H1 (cell line): Measurements from ENCODE around the gene GSTO2. TPM values are rescaled to one million over a fixed set of nuclear protein-coding genes. Genes with fewer than 3 reads are reported as not detected.
A peak's percentile ranks its signal among the peaks of the same experiment; 100 is the strongest.

ENCODE experiments used
- CTCF ChIA-PET: fragments of 300-600 bp; sonication (Branson Sonifier 250); formaldehyde crosslinking; loops from one replicate; lab custom pipeline; 2021; ENCODE audit not compliant: partially characterized antibody; lab: Charles Lee
- POLR2A ChIA-PET: fragments of 300-600 bp; sonication (Branson Sonifier 250); formaldehyde crosslinking; loops from one replicate; lab custom pipeline; 2021; ENCODE audit warnings: inconsistent platforms; ENCODE audit not compliant: partially characterized antibody; lab: Charles Lee
- DNase-seq, 2 experiments: peaks; one replicate each; pipeline versions ENCODE4 v3.0.0 to v3.0.0-alpha.2; 2010 to 2022; ENCODE audit warnings: low spot score in 2 of 2, low read depth in 1 of 2, mixed read lengths in 1 of 2
- FAIRE-seq: peaks from 2 replicates; lab custom pipeline; 2011; peaks lifted over from hg19 to GRCh38; lab: Jason Lieb, UNC
- H2AFZ ChIP-seq: 2 replicates; pipeline ENCODE4 v1.8.1; 2012; ENCODE audit warnings: low read length, inconsistent platforms
- H2AK5ac ChIP-seq: 2 replicates; pipeline ENCODE4 v1.6.1; 2013; ENCODE audit warnings: low read depth, low read length
- H2BK120ac ChIP-seq: replicated peaks from 2 replicates; pipeline ENCODE3; 2013; ENCODE audit warnings: low read depth, low read length, inconsistent platforms
- H2BK12ac ChIP-seq: 2 replicates; pipeline ENCODE4 v1.6.1; 2013; ENCODE audit warnings: low read depth, low read length
- H2BK15ac ChIP-seq: 2 replicates; pipeline ENCODE4 v1.6.1; 2013; ENCODE audit warnings: low read length
- H2BK20ac ChIP-seq: 2 replicates; pipeline ENCODE4 v1.6.1; 2013; ENCODE audit warnings: low read length
- H2BK5ac ChIP-seq: 2 replicates; pipeline ENCODE4 v1.6.1; 2013; ENCODE audit warnings: low read depth, low read length
- H3K14ac ChIP-seq: 2 replicates; pipeline ENCODE4 v1.6.1; 2013; ENCODE audit warnings: inconsistent platforms; ENCODE audit not compliant: insufficient read length
- H3K18ac ChIP-seq: 2 replicates; pipeline ENCODE4 v1.6.1; 2013; ENCODE audit warnings: low read length; ENCODE audit errors: extremely low read depth
- H3K23ac ChIP-seq: 2 replicates; pipeline ENCODE4 v1.6.1; 2013; ENCODE audit warnings: inconsistent platforms; ENCODE audit not compliant: insufficient read length
- H3K23me2 ChIP-seq: 2 replicates; pipeline ENCODE4 v1.6.1; 2013; ENCODE audit warnings: low read depth, low read length
- H3K27ac ChIP-seq: 2 replicates; pipeline ENCODE4 v1.6.1; 2011; ENCODE audit warnings: low read depth, low read length, inconsistent platforms
- H3K27me3 ChIP-seq, 4 experiments: replicated peaks in 1 of 4; 1 replicate in 1 of 4; 2 replicates in 3 of 4; pipeline versions ENCODE4 v1.6.1 to v1.8.1; 2011 to 2013; ENCODE audit warnings: low read length in 3 of 4, mild to moderate bottlenecking in 3 of 4, inconsistent platforms in 2 of 4, mixed read lengths in 2 of 4, moderate library complexity in 1 of 4; ENCODE audit not compliant: control insufficient read depth in 3 of 4, insufficient read depth in 3 of 4; ENCODE audit errors: extremely low read depth in 1 of 4
- H3K36me3 ChIP-seq, 4 experiments: 2 replicates each; pipeline versions ENCODE4 v1.6.1 to v1.8.1; 2011 to 2013; ENCODE audit warnings: mild to moderate bottlenecking in 4 of 4, low read length in 3 of 4, moderate library complexity in 2 of 4, control low read depth in 1 of 4, inconsistent platforms in 1 of 4; ENCODE audit not compliant: insufficient read depth in 4 of 4, control insufficient read depth in 2 of 4
- H3K4ac ChIP-seq: replicated peaks from 2 replicates; pipeline ENCODE3; 2013; ENCODE audit warnings: low read length, low read depth, mixed read lengths, inconsistent platforms; ENCODE audit not compliant: insufficient read length
- H3K4me1 ChIP-seq, 4 experiments: replicated peaks in 1 of 4; 1 replicate in 1 of 4; 2 replicates in 3 of 4; pipeline versions ENCODE4 v1.6.1 to v1.8.1; 2011 to 2013; ENCODE audit warnings: low read length in 3 of 4, inconsistent platforms in 2 of 4, mixed read lengths in 1 of 4; ENCODE audit not compliant: insufficient read depth in 4 of 4, control insufficient read depth in 3 of 4
- H3K4me2 ChIP-seq, 2 experiments: 2 replicates each; pipeline versions ENCODE4 v1.6.1 to v1.8.1; 2011 to 2013; ENCODE audit warnings: low read depth in 2 of 2, low read length in 2 of 2, control low read depth in 1 of 2, inconsistent platforms in 1 of 2, mild to moderate bottlenecking in 1 of 2; ENCODE audit not compliant: insufficient read depth in 1 of 2
- H3K4me3 ChIP-seq, 4 experiments: fragments of 200-600, 300-600 bp in 1 of 4; sonication (generic), shearing (Covaris generic), sonication (Bioruptor Twin) in 1 of 4; 2 replicates each; pipeline versions ENCODE4 v1.5.1 to v1.8.1; 2011 to 2016; ENCODE audit warnings: low read length in 4 of 4, low read depth in 3 of 4, control low read depth in 2 of 4, inconsistent platforms in 2 of 4, mild to moderate bottlenecking in 2 of 4, mixed read lengths in 1 of 4, moderate library complexity in 1 of 4; ENCODE audit not compliant: insufficient read depth in 2 of 4; ENCODE audit errors: extremely low read depth in 1 of 4
- H3K56ac ChIP-seq: replicated peaks from 2 replicates; pipeline ENCODE3; 2013; ENCODE audit warnings: low read depth, mild to moderate bottlenecking, mixed read lengths, low read length, inconsistent platforms; ENCODE audit not compliant: insufficient read length
- H3K79me1 ChIP-seq: 2 replicates; pipeline ENCODE4 v1.6.1; 2013; ENCODE audit warnings: low read depth, low read length, control low read depth
- H3K79me2 ChIP-seq, 2 experiments: 2 replicates each; pipeline versions ENCODE4 v1.6.1 to v1.8.1; 2012 to 2013; ENCODE audit warnings: low read length in 2 of 2, mild to moderate bottlenecking in 2 of 2, inconsistent platforms in 1 of 2; ENCODE audit not compliant: insufficient read depth in 2 of 2, control insufficient read depth in 1 of 2
- H3K9ac ChIP-seq, 4 experiments: replicated peaks in 1 of 4; 1 replicate in 1 of 4; 2 replicates in 3 of 4; pipeline versions ENCODE4 v1.6.1 to v1.8.1; 2011 to 2013; ENCODE audit warnings: low read depth in 3 of 4, low read length in 3 of 4, control low read depth in 2 of 4, mild to moderate bottlenecking in 2 of 4, moderate library complexity in 2 of 4, inconsistent platforms in 1 of 4; ENCODE audit errors: extremely low read depth in 1 of 4
- H3K9me3 ChIP-seq, 2 experiments: 2 replicates each; pipeline versions ENCODE4 v1.6.1 to v1.8.1; 2012 to 2013; ENCODE audit warnings: mild to moderate bottlenecking in 2 of 2, moderate library complexity in 2 of 2, control low read depth in 1 of 2, inconsistent platforms in 1 of 2, low read depth in 1 of 2, low read length in 1 of 2, mixed read lengths in 1 of 2; ENCODE audit not compliant: insufficient read depth in 2 of 2
- H4K20me1 ChIP-seq, 2 experiments: replicated peaks in 1 of 2; 2 replicates each; pipeline versions ENCODE3 to v1.8.1; 2011 to 2013; ENCODE audit warnings: inconsistent platforms in 2 of 2, low read length in 2 of 2, mild to moderate bottlenecking in 1 of 2; ENCODE audit not compliant: insufficient read depth in 2 of 2, control insufficient read depth in 1 of 2
- H4K5ac ChIP-seq: 2 replicates; pipeline ENCODE4 v1.6.1; 2013; ENCODE audit warnings: low read length, low read depth, mixed read lengths, inconsistent platforms; ENCODE audit not compliant: insufficient read length
- H4K8ac ChIP-seq: 2 replicates; pipeline ENCODE4 v1.8.0; 2013; ENCODE audit warnings: mild to moderate bottlenecking, moderate library complexity, low read length, inconsistent platforms; ENCODE audit not compliant: insufficient read depth; ENCODE audit errors: extremely low read depth
- H4K91ac ChIP-seq: replicated peaks from 2 replicates; pipeline ENCODE3; 2013; ENCODE audit warnings: low read length, mixed read lengths, inconsistent platforms; ENCODE audit not compliant: insufficient read length
- CBX5 ChIP-seq: fragments of 300-800, 300-1000 bp; sonication (generic); IDR thresholded peaks from 2 replicates; pipeline ENCODE4 v1.7.1; 2016; ENCODE audit warnings: antibody characterized with exemption, low read length, low read depth
- CHD1 ChIP-seq: IDR thresholded peaks from 2 replicates; pipeline ENCODE4 v1.6.1; 2012; ENCODE audit warnings: low read depth, low read length, improper control_type of control experiment
- CTBP2 ChIP-seq: IDR thresholded peaks from 2 replicates; pipeline ENCODE4 v1.7.0; 2011; ENCODE audit warnings: borderline replicate concordance, mild to moderate bottlenecking, moderate library complexity, mixed read lengths, low read length; ENCODE audit not compliant: insufficient read depth, insufficient read length
- GABPA ChIP-seq: IDR thresholded peaks from 2 replicates; pipeline ENCODE4 v1.6.1; 2011; ENCODE audit warnings: mild to moderate bottlenecking, low read length, moderate library complexity, borderline replicate concordance; ENCODE audit not compliant: insufficient read depth
- HDAC6 ChIP-seq: IDR thresholded peaks from one replicate; pipeline ENCODE4 v1.7.1; 2012; ENCODE audit warnings: low read depth, mild to moderate bottlenecking, inconsistent platforms, low read length, moderate library complexity
- JUND ChIP-seq: IDR thresholded peaks from 2 replicates; pipeline ENCODE4 v1.6.1; 2011; ENCODE audit warnings: mild to moderate bottlenecking, improper control_type of control experiment, low read length
- POLR2A ChIP-seq, 2 experiments: IDR thresholded peaks; 1 replicate in 1 of 2; 2 replicates in 1 of 2; pipeline ENCODE4 v1.6.1; 2011; ENCODE audit warnings: low read depth in 2 of 2, low read length in 2 of 2, mild to moderate bottlenecking in 2 of 2; ENCODE audit errors: control extremely low read depth in 1 of 2
- POU5F1 ChIP-seq: IDR thresholded peaks from 2 replicates; pipeline ENCODE4 v1.6.1; 2011; ENCODE audit warnings: low read depth, mild to moderate bottlenecking, low read length, moderate library complexity
- RFX5 ChIP-seq: IDR thresholded peaks from 2 replicates; pipeline ENCODE4 v1.6.1; 2011; ENCODE audit warnings: low read depth, low read length, improper control_type of control experiment, borderline replicate concordance
- RNF2 ChIP-seq: fragments of 200-900, 300-1000 bp; sonication (generic); IDR thresholded peaks from 2 replicates; pipeline ENCODE4 v1.7.1; 2016; ENCODE audit warnings: borderline replicate concordance, low read depth, mild to moderate bottlenecking, antibody characterized with exemption, low read length; ENCODE audit not compliant: poor library complexity, severe bottlenecking; ENCODE audit errors: missing control alignments
- SP1 ChIP-seq: IDR thresholded peaks from 2 replicates; pipeline ENCODE4 v1.6.1; 2011; ENCODE audit warnings: low read depth, low read length
- SP4 ChIP-seq: IDR thresholded peaks from 2 replicates; pipeline ENCODE4 v1.6.1; 2012; ENCODE audit warnings: low read length, inconsistent platforms
- SRF ChIP-seq: IDR thresholded peaks from 2 replicates; pipeline ENCODE4 v1.6.1; 2011; ENCODE audit warnings: mild to moderate bottlenecking, low read depth, low read length, moderate library complexity
- TCF12 ChIP-seq: IDR thresholded peaks from 2 replicates; pipeline ENCODE4 v1.6.1; 2011; ENCODE audit warnings: low read depth, mild to moderate bottlenecking, low read length
- WGBS, 2 experiments: shearing (Covaris generic) in 1 of 2; methylation state at CpG; one replicate each; pipeline versions ENCODE4 v1.1.6 to v1.1.7; 2013 to 2015; ENCODE audit warnings: low lambda C conversion rate in 2 of 2, mixed read lengths in 2 of 2, inconsistent platforms in 1 of 2, low coverage in 1 of 2, missing lambda C conversion rate in 1 of 2; ENCODE audit not compliant: insufficient replicate concordance in 2 of 2, insufficient coverage in 1 of 2, insufficient read length in 1 of 2; ENCODE audit errors: extremely low coverage in 1 of 2, missing lambda C conversion rate in 1 of 2; 5-methylcytosine and 5-hydroxymethylcytosine counted together
- polyA plus RNA-seq, 7 experiments: library from polyadenylated mRNA; depleted of rRNA in 3 of 7; stranded (reverse) in 5 of 7; unstranded in 2 of 7; fragments of >200 nt in 5 of 7; fragments of 200-250 nt in 2 of 7; gene quantifications; 1 replicate in 5 of 7; 2 replicates in 1 of 7; 4 replicates in 1 of 7; pipeline versions ENCODE4 v1.2.1 to v1.2.3, GENCODE V29; 2011 to 2013; ENCODE audit warnings: missing spikeins in 2 of 7, mixed read lengths in 2 of 7
- total RNA-seq: library from RNA; stranded (reverse); fragmentation: NEBNext Ultra II Directional; extraction: Animal tissue kit (Norgen Biotek cat#: 25700); gene quantifications from 2 replicates; pipeline ENCODE4 v1.2.1, GENCODE V29; 2021

The GSTO2 gene
- total and polyA plus RNA-seq, 2 of the 8 experiments (the other 6 are each of a cell fraction or from before 2014, with no cell fraction given), result 13.1 to 41.7 TPM

- WGBS, 2 experiments, result 84% methylated on average over 1 of the region's 1 CpG; no CpG with 5 or more reads in 1 of the 2 experiments
- H3K79me2 ChIP-seq, result no peaks in the 10 kb centered on the region
- CTCF ChIA-PET, result interaction anchor here (0.6 to 1.5 kb wide), 6 partner anchors 11 to 595 kb away, joined by 3 to 7 read pairs (median 4); no protein-coding TSS in a partner anchor
- TF ChIP-seq RNF2, result no peak
- no peak for TF ChIP-seq GABPA
- no peak for TF ChIP-seq CHD1
- no peak for TF ChIP-seq JUND
- TF ChIP-seq SP1, result no peak
- TF ChIP-seq RFX5, result no peak
- TF ChIP-seq CTBP2, result no peak
- TF ChIP-seq HDAC6, result no peak
- no peak for TF ChIP-seq SRF
- TF ChIP-seq POU5F1, result no peak
- TF ChIP-seq SP4, result no peak
- no peak for TF ChIP-seq CBX5
- no peak for TF ChIP-seq TCF12
- no peak for TF ChIP-seq POLR2A (IDR thresholded peaks at IDR 0.05; ENCODE audit: control extremely low read depth in 1 of 2, low read depth in 2 of 2, low read length in 2 of 2)
Measured at GRCh38 chr10:104256335-104256961, 12.5 kb upstream of the GSTO2 start.

More at GRCh38 chr10:104256335-104256961, 12.5 kb upstream of the GSTO2 start:
- Histone ChIP-seq H3K36me3 (peaks cover 0 to 8% (median 3%) of the 10 kb centered on the region in 4 experiments; a peak in 4 of 8 replicates), H3K23me2 (peaks cover 9% of the 10 kb centered on the region), H3K27me3 (peaks cover 0 to 9% (median 5%) of the 10 kb centered on the region in 4 experiments; a peak in 5 of 7 replicates), H2BK5ac (no peak overlapping the region), H3K56ac (no peak overlapping the region), H3K9me3 (no peaks in the 10 kb centered on the region), H2BK12ac (no peak overlapping the region), H3K14ac (no peak overlapping the region), H3K23ac (no peak overlapping the region), H4K5ac (no peak overlapping the region), H2BK20ac (no peak overlapping the region), H4K20me1 (peaks cover 2 to 10% of the 10 kb centered on the region in 2 experiments), H2BK15ac (no peak overlapping the region), H3K79me1 (no peaks in the 10 kb centered on the region; the same call in 1 of the 2 replicates), H3K18ac (no peak overlapping the region), H4K8ac (no peak overlapping the region), H2AFZ (no peak overlapping the region), H3K4me1 (peaks cover 5 to 20% (median 16%) of the 10 kb centered on the region in 4 experiments), H3K4ac (no peak overlapping the region), H3K4me2 (peak overlapping the region in 1 of 2 experiments; percentile 93; a peak in 1 of 4 replicates), H3K27ac (no peak overlapping the region), H2BK120ac (no peak overlapping the region), H4K91ac (no peak overlapping the region), H2AK5ac (no peak overlapping the region), H3K4me3 (no peak overlapping the region), H3K9ac (no peak overlapping the region)
- FAIRE-seq, result no peak
- DNase-seq, result no peak
- POLR2A ChIA-PET, result interaction anchor here (1.0 to 7.7 kb wide), 4 partner anchors 13 to 135 kb away, joined by 3 to 81 read pairs (median 14); partner anchors contain the start of genes GSTO2 and SFR1
